Thyroid gland (tissue), 4 donors: ENCODE results near the gene DMD. TPM values are rescaled to one million over a fixed set of nuclear protein-coding genes. Genes with fewer than 3 reads are reported as not detected.
A peak's percentile ranks its signal among the peaks of the same experiment; 100 is the strongest.

Source experiments
- DNase-seq, 2 donors: peaks; one replicate each; pipeline ENCODE4 v3.0.0-alpha.2; 2019
- H3K27ac ChIP-seq, 3 donors: fragments of 200-600 bp; sonication (generic); 1 replicate in 2 of 3; 2 replicates in 1 of 3; pipeline ENCODE4 v1.5.1; 2016 to 2019; ENCODE audit warnings: mild to moderate bottlenecking in 1 of 3, moderate library complexity in 1 of 3
- H3K27me3 ChIP-seq: fragments of 200-600 bp; sonication (generic); one replicate; pipeline ENCODE4 v1.5.1; 2019
- H3K36me3 ChIP-seq, 2 donors: fragments of 200-600 bp; sonication (generic); one replicate each; pipeline ENCODE4 v1.5.1; 2016 to 2019
- H3K4me1 ChIP-seq, 2 donors: fragments of 200-600 bp; sonication (generic); one replicate each; pipeline ENCODE4 v1.5.1; 2017 to 2019
- H3K4me3 ChIP-seq, 3 donors: fragments of 200-600 bp; sonication (generic); replicated peaks in 1 of 3; 1 replicate in 2 of 3; 2 replicates in 1 of 3; pipeline ENCODE4 v1.5.1; 2016; ENCODE audit warnings: mild to moderate bottlenecking in 1 of 3
- H3K9me3 ChIP-seq: fragments of 200-600 bp; sonication (generic); one replicate; pipeline ENCODE4 v1.5.1; 2017
- POLR2A ChIP-seq, 2 donors: fragments of 450-650 bp; IDR thresholded peaks; one replicate each; pipeline ENCODE4 v1.6.1; 2017; ENCODE audit warnings: antibody characterized with exemption in 2 of 2, mild to moderate bottlenecking in 2 of 2, moderate library complexity in 1 of 2
- WGBS, 2 donors: methylation state at CpG; one replicate each; pipeline ENCODE4 v1.1.5; 2017; 5-methylcytosine and 5-hydroxymethylcytosine counted together
- intact Hi-C: fragments of 100-400 bp; cut with DNase I; formaldehyde crosslinking; loops from one replicate; pipeline ENCODE4 v1.15.1; 2023
- total RNA-seq, 4 donors: library from RNA; depleted of rRNA; stranded (reverse); fragments of >200 nt; gene quantifications; one replicate each; pipeline ENCODE4 v1.2.3, GENCODE V29; 2016
- TF ChIP-seq, protein P1 (sequence below), 6 experiments: fragments of 200-600 bp in 3 of 6; fragments of 450-650 bp in 3 of 6; sonication (generic) in 3 of 6; IDR thresholded peaks; one replicate each; pipeline ENCODE4 v1.5.1; 2016 to 2019; ENCODE audit warnings: antibody characterized with exemption in 6 of 6, mild to moderate bottlenecking in 2 of 6, inconsistent platforms in 1 of 6, moderate library complexity in 1 of 6

DMD gene
- total RNA-seq, 4 donors from 2014 or later: 16.5 to 24.0 (median 21.7) TPM

DNA sequence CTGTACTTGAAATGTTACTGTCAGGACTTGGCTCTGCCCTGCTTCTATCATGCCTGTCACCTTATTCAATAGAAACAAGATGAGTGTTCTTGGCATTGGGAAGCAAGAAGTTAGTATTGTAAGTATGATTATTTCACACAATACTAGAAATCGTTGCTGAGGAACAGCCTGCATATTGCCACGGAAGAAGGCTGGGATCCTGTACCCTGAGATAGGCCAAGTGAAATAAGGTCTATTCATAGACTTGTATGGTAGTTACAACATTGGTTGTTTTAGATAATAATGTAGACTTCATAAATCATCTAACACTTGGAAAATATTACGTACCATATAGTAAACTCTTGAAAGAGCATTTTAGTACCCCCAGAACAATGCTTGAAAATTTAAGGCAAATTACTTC lies 215.9 kb downstream of the DMD start:
- no peak overlapping the region for H3K27ac ChIP-seq
- no peak for TF ChIP-seq POLR2A (IDR thresholded peaks at IDR 0.05)
- TF ChIP-seq, protein P1, sequence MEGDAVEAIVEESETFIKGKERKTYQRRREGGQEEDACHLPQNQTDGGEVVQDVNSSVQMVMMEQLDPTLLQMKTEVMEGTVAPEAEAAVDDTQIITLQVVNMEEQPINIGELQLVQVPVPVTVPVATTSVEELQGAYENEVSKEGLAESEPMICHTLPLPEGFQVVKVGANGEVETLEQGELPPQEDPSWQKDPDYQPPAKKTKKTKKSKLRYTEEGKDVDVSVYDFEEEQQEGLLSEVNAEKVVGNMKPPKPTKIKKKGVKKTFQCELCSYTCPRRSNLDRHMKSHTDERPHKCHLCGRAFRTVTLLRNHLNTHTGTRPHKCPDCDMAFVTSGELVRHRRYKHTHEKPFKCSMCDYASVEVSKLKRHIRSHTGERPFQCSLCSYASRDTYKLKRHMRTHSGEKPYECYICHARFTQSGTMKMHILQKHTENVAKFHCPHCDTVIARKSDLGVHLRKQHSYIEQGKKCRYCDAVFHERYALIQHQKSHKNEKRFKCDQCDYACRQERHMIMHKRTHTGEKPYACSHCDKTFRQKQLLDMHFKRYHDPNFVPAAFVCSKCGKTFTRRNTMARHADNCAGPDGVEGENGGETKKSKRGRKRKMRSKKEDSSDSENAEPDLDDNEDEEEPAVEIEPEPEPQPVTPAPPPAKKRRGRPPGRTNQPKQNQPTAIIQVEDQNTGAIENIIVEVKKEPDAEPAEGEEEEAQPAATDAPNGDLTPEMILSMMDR (IDR thresholded peaks at IDR 0.05): no peak
- DNase-seq: no peak
- no peaks in the 10 kb centered on the region for H3K27me3 ChIP-seq
- intact Hi-C loops: no loop called here
- H3K9me3 ChIP-seq: no peaks in the 10 kb centered on the region
- H3K4me1 ChIP-seq: no peaks in the 10 kb centered on the region
- no peak overlapping the region for H3K4me3 ChIP-seq
- 58 to 91% methylated on average over 3 of the region's 3 CpGs for WGBS, 2 donors
- no peaks in the 10 kb centered on the region for H3K36me3 ChIP-seq

DNA sequence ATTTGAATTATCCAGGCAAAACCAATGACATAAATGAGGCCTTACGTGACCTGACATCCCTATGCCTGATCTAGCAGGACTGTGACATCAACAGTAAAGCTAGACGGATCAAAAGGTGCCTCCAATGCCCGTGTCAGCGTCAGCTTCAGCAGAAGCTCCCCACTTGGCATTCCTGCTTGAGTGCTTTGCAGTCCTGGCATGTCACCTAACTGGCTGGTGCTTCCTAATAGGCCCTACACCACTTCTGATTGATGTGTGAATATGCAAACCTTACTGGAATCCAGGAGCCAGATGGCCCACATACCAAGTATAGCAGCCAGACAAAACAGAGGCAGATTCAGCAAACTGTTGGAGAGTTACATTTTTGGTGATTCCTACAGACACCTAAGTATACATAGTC lies 224.2 kb downstream of the DMD start:
- intact Hi-C loops: no loop called here
- Histone ChIP-seq H3K36me3 (no peaks in the 10 kb centered on the region), H3K27me3 (no peaks in the 10 kb centered on the region), H3K4me3 (no peak overlapping the region), H3K9me3 (no peaks in the 10 kb centered on the region), H3K27ac (no peak overlapping the region), H3K4me1 (no peaks in the 10 kb centered on the region)
- TF ChIP-seq, protein P1 (IDR thresholded peaks at IDR 0.05): no peak
- no peak for TF ChIP-seq POLR2A (IDR thresholded peaks at IDR 0.05)
- DNase-seq: peak; percentile 1 to 10
- 20 to 50% methylated on average over 1 to 4 of the region's 4 CpGs for WGBS, 2 donors

GRCh38 chrX:32985544-32985943 lies 225.8 kb downstream of the DMD start:
- H3K36me3 ChIP-seq: no peaks in the 10 kb centered on the region
- no peak for TF ChIP-seq POLR2A (IDR thresholded peaks at IDR 0.05)
- TF ChIP-seq, protein P1 (IDR thresholded peaks at IDR 0.05): no peak
- no peaks in the 10 kb centered on the region for H3K27me3 ChIP-seq
- no peak overlapping the region for H3K27ac ChIP-seq
- H3K9me3 ChIP-seq: no peaks in the 10 kb centered on the region
- H3K4me1 ChIP-seq: no peaks in the 10 kb centered on the region
- no peak overlapping the region for H3K4me3 ChIP-seq
- WGBS, 2 donors: 70 to 87% methylated on average over 4 of the region's 4 CpGs
- no peak for DNase-seq
- intact Hi-C loops: no loop called here

GRCh38 chrX:32966821-32967355 lies 244.5 kb downstream of the DMD start:
- WGBS, 2 donors: 63 to 80% methylated on average over 2 of the region's 2 CpGs
- intact Hi-C loops: no loop called here

GRCh38 chrX:32954125-32954524 lies 257.2 kb downstream of the DMD start:
- WGBS, 2 donors: 37 to 41% methylated on average over 3 of the region's 3 CpGs
- Histone ChIP-seq H3K4me1 (no peaks in the 10 kb centered on the region), H3K27me3 (no peaks in the 10 kb centered on the region), H3K36me3 (no peaks in the 10 kb centered on the region), H3K4me3 (no peak overlapping the region), H3K27ac (no peak overlapping the region), H3K9me3 (no peaks in the 10 kb centered on the region)
- TF ChIP-seq, protein P1 (IDR thresholded peaks at IDR 0.05): no peak
- no peak for TF ChIP-seq POLR2A (IDR thresholded peaks at IDR 0.05)
- intact Hi-C loops: no loop called here
- DNase-seq: no peak

More at GRCh38 chrX:32966821-32967355, 244.5 kb downstream of the DMD start:
- TF ChIP-seq POLR2A (IDR thresholded peaks at IDR 0.05): no peak
- TF ChIP-seq, protein P1 (IDR thresholded peaks at IDR 0.05): no peak
- Histone ChIP-seq H3K9me3 (no peaks in the 10 kb centered on the region), H3K27ac (no peak overlapping the region), H3K27me3 (no peaks in the 10 kb centered on the region), H3K4me3 (no peak overlapping the region), H3K36me3 (no peaks in the 10 kb centered on the region), H3K4me1 (no peaks in the 10 kb centered on the region)
- DNase-seq: no peak
